ENCODE data around the gene GNPTG. TPM values are rescaled to one million over a fixed set of nuclear protein-coding genes. Genes with fewer than 3 reads are reported as not detected.

The GNPTG gene
- total RNA-seq, 1 donor from 2014 or later: 30.0 TPM

DNA sequence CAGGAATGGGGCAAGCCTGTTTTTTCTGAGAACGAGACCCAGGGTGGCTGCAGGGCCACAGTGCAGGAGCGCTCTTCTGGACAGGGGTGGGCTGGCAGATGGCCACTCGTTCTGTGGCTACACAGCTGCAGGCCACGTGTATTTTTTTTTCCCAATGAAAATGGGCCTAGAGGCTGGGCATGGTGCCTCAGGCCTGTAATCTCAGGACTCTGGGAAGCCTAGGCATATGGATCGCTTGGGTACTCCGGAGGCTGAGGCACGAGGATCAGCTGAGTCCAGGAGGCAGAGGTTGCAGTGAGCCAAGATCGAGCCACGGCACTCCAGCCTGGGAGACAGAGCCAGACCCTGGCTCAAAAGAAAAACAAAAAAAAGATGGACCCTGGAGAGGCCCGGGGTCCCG lies 56.0 kb downstream of the GNPTG start:
- H3K36me3 ChIP-seq (ENCODE audit: control insufficient read depth, insufficient read depth, low read length): peaks cover 1% of the 10 kb centered on the region
- H3K4me3 ChIP-seq (ENCODE audit: low read depth, low read length): peak overlapping the region; percentile 50
- DNase-seq (ENCODE audit: low read depth): no peak
- TF ChIP-seq, protein P1, sequence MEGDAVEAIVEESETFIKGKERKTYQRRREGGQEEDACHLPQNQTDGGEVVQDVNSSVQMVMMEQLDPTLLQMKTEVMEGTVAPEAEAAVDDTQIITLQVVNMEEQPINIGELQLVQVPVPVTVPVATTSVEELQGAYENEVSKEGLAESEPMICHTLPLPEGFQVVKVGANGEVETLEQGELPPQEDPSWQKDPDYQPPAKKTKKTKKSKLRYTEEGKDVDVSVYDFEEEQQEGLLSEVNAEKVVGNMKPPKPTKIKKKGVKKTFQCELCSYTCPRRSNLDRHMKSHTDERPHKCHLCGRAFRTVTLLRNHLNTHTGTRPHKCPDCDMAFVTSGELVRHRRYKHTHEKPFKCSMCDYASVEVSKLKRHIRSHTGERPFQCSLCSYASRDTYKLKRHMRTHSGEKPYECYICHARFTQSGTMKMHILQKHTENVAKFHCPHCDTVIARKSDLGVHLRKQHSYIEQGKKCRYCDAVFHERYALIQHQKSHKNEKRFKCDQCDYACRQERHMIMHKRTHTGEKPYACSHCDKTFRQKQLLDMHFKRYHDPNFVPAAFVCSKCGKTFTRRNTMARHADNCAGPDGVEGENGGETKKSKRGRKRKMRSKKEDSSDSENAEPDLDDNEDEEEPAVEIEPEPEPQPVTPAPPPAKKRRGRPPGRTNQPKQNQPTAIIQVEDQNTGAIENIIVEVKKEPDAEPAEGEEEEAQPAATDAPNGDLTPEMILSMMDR (IDR thresholded peaks at IDR 0.05; ENCODE audit: insufficient read depth, low read length, severe bottlenecking): no peak
- no peak for FAIRE-seq
- no peaks in the 10 kb centered on the region for H3K27me3 ChIP-seq (ENCODE audit: control insufficient read depth, insufficient read depth, low read length)

GRCh38 chr16:1408171-1408837 lies 56.6 kb downstream of the GNPTG start:
- DNase-seq (ENCODE audit: low read depth) (peak; percentile 41), FAIRE-seq (no peak)
- TF ChIP-seq, protein P1 (IDR thresholded peaks at IDR 0.05; ENCODE audit: insufficient read depth, low read length, severe bottlenecking): no peak
- peaks cover 1% of the 10 kb centered on the region for H3K36me3 ChIP-seq (ENCODE audit: control insufficient read depth, insufficient read depth, low read length)
- no peaks in the 10 kb centered on the region for H3K27me3 ChIP-seq (ENCODE audit: control insufficient read depth, insufficient read depth, low read length)
- H3K4me3 ChIP-seq (ENCODE audit: low read depth, low read length): peak overlapping the region; percentile 50

- no peak overlapping the region for H3K4me3 ChIP-seq (ENCODE audit: low read depth, low read length)
- no peaks in the 10 kb centered on the region for H3K27me3 ChIP-seq (ENCODE audit: control insufficient read depth, insufficient read depth, low read length)
- no peaks in the 10 kb centered on the region for H3K36me3 ChIP-seq (ENCODE audit: control insufficient read depth, insufficient read depth, low read length)
- TF ChIP-seq, protein P1 (IDR thresholded peaks at IDR 0.05; ENCODE audit: insufficient read depth, low read length, severe bottlenecking): no peak
- no peak for DNase-seq (ENCODE audit: low read depth)
- no peak for FAIRE-seq
Observed at GRCh38 chr16:1412847-1413246, 61.1 kb downstream of the GNPTG start.

Other genes starting within 250 kb of the GNPTG start
- gene CACNA1H, start 198.8 kb upstream of the GNPTG start, total RNA-seq: not detected in 2 replicates
- gene TPSG1, start 126.7 kb upstream of the GNPTG start, total RNA-seq: not detected in 2 replicates
- gene TPSB2, start 121.7 kb upstream of the GNPTG start, total RNA-seq: not detected in 2 replicates
- gene TPSAB1, start 111.2 kb upstream of the GNPTG start, total RNA-seq: not detected in 2 replicates
- gene TPSD1, start 95.9 kb upstream of the GNPTG start, total RNA-seq: not detected in 2 replicates
- 34.9 and 49.8 TPM in 2 replicates for gene UBE2I, start 42.3 kb upstream of the GNPTG start, total RNA-seq
- 0.26 and 0.51 TPM in 2 replicates for gene BAIAP3, start 18.3 kb upstream of the GNPTG start, total RNA-seq
- gene TSR3, start 53 bp upstream of the GNPTG start, total RNA-seq: 84.7 and 117 TPM in 2 replicates
- 2.4 and 3.2 TPM in 2 replicates for gene UNKL, start 62.8 kb downstream of the GNPTG start, total RNA-seq
- 28.4 and 30.1 TPM in 2 replicates for gene UQCC4, start 68.8 kb downstream of the GNPTG start, total RNA-seq
- gene PERCC1, start 79.1 kb downstream of the GNPTG start, total RNA-seq: not detected in 2 replicates
- under 0.01 and 0.51 TPM in 2 replicates for gene CCDC154, start 92.6 kb downstream of the GNPTG start, total RNA-seq
- 36.6 and 46.7 TPM in 2 replicates for gene CLCN7, start 123.1 kb downstream of the GNPTG start, total RNA-seq
- under 0.01 TPM in 1 of 2 replicates, not detected in the other for gene PTX4, start 137.0 kb downstream of the GNPTG start, total RNA-seq
- 6.4 and 8.2 TPM in 2 replicates for gene TELO2, start 141.4 kb downstream of the GNPTG start, total RNA-seq
- under 0.01 TPM in 1 of 2 replicates, not detected in the other for gene TMEM204, start 181.7 kb downstream of the GNPTG start, total RNA-seq

All from bronchial epithelial cell (primary cell).